KMS-11 (cell line): ENCODE results near the gene EMC8.

ENCODE experiments used
- H2AFZ ChIP-seq: fragments of 200-600 bp; sonication (generic); 2 replicates; pipeline ENCODE4 v1.6.1; 2016; ENCODE audit warnings: antibody characterized with exemption, mixed run types, low read depth
- H3K27ac ChIP-seq: fragments of 200-600 bp; sonication (generic); 2 replicates; pipeline ENCODE4 v1.6.1; 2016; ENCODE audit warnings: mild to moderate bottlenecking, mixed run types
- H3K27me3 ChIP-seq: fragments of 200-600 bp; sonication (generic); 2 replicates; pipeline ENCODE4 v1.6.1; 2017; ENCODE audit warnings: mild to moderate bottlenecking, low read depth, mixed run types, moderate library complexity; ENCODE audit not compliant: insufficient read depth
- H3K36me3 ChIP-seq: fragments of 200-600 bp; sonication (generic); 2 replicates; pipeline ENCODE4 v1.6.1; 2017; ENCODE audit warnings: mild to moderate bottlenecking, mixed run types; ENCODE audit not compliant: insufficient read depth
- H3K4me1 ChIP-seq: fragments of 200-600 bp; sonication (generic); 2 replicates; pipeline ENCODE4 v1.6.1; 2016; ENCODE audit warnings: mild to moderate bottlenecking, low read depth, mixed run types; ENCODE audit not compliant: poor library complexity, severe bottlenecking
- H3K4me2 ChIP-seq: fragments of 200-600 bp; sonication (generic); 2 replicates; pipeline ENCODE4 v1.7.0; 2016; ENCODE audit warnings: mild to moderate bottlenecking, mixed run types
- H3K4me3 ChIP-seq: fragments of 200-600 bp; sonication (generic); IDR thresholded peaks from 2 replicates; pipeline ENCODE4 v1.6.1; 2017; ENCODE audit warnings: low read depth, low read length, mixed read lengths; ENCODE audit not compliant: insufficient read depth
- H3K79me2 ChIP-seq: fragments of 200-600 bp; sonication (generic); 2 replicates; pipeline ENCODE4 v1.6.1; 2016; ENCODE audit warnings: low read depth, mixed run types; ENCODE audit not compliant: insufficient read depth
- H3K9ac ChIP-seq: fragments of 200-600 bp; sonication (generic); 2 replicates; pipeline ENCODE4 v1.6.1; 2016; ENCODE audit warnings: mild to moderate bottlenecking, mixed run types
- H4K20me1 ChIP-seq: fragments of 200-600 bp; sonication (generic); 2 replicates; pipeline ENCODE4 v1.6.1; 2016; ENCODE audit warnings: mild to moderate bottlenecking, mixed run types; ENCODE audit not compliant: insufficient read depth
- CTCF ChIP-seq: fragments of 200-600 bp; sonication (generic); conservative IDR thresholded peaks from 2 replicates; pipeline ENCODE4 v1.6.1; 2017; ENCODE audit warnings: low read depth, mild to moderate bottlenecking, antibody characterized with exemption, low read length, moderate library complexity, mixed read lengths

Gene EMC8

GRCh38 chr16:85829171-85829719 is 29.9 kb upstream of the EMC8 start:
- Histone ChIP-seq H3K4me1 (no peaks in the 10 kb centered on the region), H3K79me2 (no peaks in the 10 kb centered on the region), H3K36me3 (no peaks in the 10 kb centered on the region), H3K4me3 (no peak overlapping the region), H3K27me3 (peaks cover 68% of the 10 kb centered on the region), H4K20me1 (no peaks in the 10 kb centered on the region), H2AFZ (no peak overlapping the region), H3K4me2 (no peak overlapping the region), H3K9ac (no peak overlapping the region), H3K27ac (no peak overlapping the region)
- no peak for TF ChIP-seq CTCF

- Histone ChIP-seq H3K79me2 (no peaks in the 10 kb centered on the region), H3K4me1 (no peaks in the 10 kb centered on the region), H3K4me3 (no peak overlapping the region), H3K27ac (no peak overlapping the region), H3K27me3 (peaks cover 68% of the 10 kb centered on the region), H3K4me2 (no peak overlapping the region), H2AFZ (no peak overlapping the region), H3K9ac (no peak overlapping the region), H3K36me3 (no peaks in the 10 kb centered on the region), H4K20me1 (no peaks in the 10 kb centered on the region)
- no peak for TF ChIP-seq CTCF
Observed at GRCh38 chr16:85828166-85828565, 28.8 kb upstream of the EMC8 start.

- H3K79me2 ChIP-seq: no peaks in the 10 kb centered on the region
Observed at GRCh38 chr16:85826686-85827247, 27.4 kb upstream of the EMC8 start.

GRCh38 chr16:85825326-85825725 is 26.0 kb upstream of the EMC8 start:
- Histone ChIP-seq H2AFZ (no peak overlapping the region), H3K9ac (no peak overlapping the region), H3K4me1 (no peaks in the 10 kb centered on the region), H3K4me2 (no peak overlapping the region), H3K27me3 (peaks cover 42% of the 10 kb centered on the region), H4K20me1 (no peaks in the 10 kb centered on the region), H3K79me2 (no peaks in the 10 kb centered on the region), H3K27ac (no peak overlapping the region), H3K4me3 (no peak overlapping the region), H3K36me3 (no peaks in the 10 kb centered on the region)
- no peak for TF ChIP-seq CTCF

More at GRCh38 chr16:85826686-85827247, 27.4 kb upstream of the EMC8 start:
- no peak overlapping the region for H3K4me3 ChIP-seq
- no peaks in the 10 kb centered on the region for H3K36me3 ChIP-seq
- no peak overlapping the region for H3K4me2 ChIP-seq
- H4K20me1 ChIP-seq: no peaks in the 10 kb centered on the region
- TF ChIP-seq CTCF: no peak
- no peak overlapping the region for H3K9ac ChIP-seq
- H3K27me3 ChIP-seq: peaks cover 56% of the 10 kb centered on the region
- no peak overlapping the region for H2AFZ ChIP-seq
- no peak overlapping the region for H3K27ac ChIP-seq
- H3K4me1 ChIP-seq: no peaks in the 10 kb centered on the region
